Measurements from ENCODE around the gene SCAF4.
"Not testable (repeated sequence)": the region's sequence is repeated elsewhere in the genome, so short reads cannot be mapped to it uniquely, and the experiment has no call there.

Gene SCAF4

GRCh38 chr21:31673321-31673912 is 58.5 kb downstream of the SCAF4 start:
- DNase-seq (ENCODE audit: low read depth): no peak

- DNase-seq (ENCODE audit: low read depth): no peak
Observed at GRCh38 chr21:31671931-31672330, 60.0 kb downstream of the SCAF4 start.

- DNase-seq (ENCODE audit: low read depth): no peak
Observed at GRCh38 chr21:31671146-31671716, 60.7 kb downstream of the SCAF4 start.

- no peak for DNase-seq (ENCODE audit: low read depth)
Observed at GRCh38 chr21:31670070-31670469, 61.8 kb downstream of the SCAF4 start.

GRCh38 chr21:31668651-31669491 is 63.0 kb downstream of the SCAF4 start:
- no peak for DNase-seq (ENCODE audit: low read depth)

- no peak for DNase-seq (ENCODE audit: low read depth)
Observed at GRCh38 chr21:31667639-31668038, 64.3 kb downstream of the SCAF4 start.

GRCh38 chr21:31667132-31667531 is 64.8 kb downstream of the SCAF4 start:
- no peak for DNase-seq (ENCODE audit: low read depth)

GRCh38 chr21:31666445-31667010 is 65.4 kb downstream of the SCAF4 start:
- no peak for DNase-seq (ENCODE audit: low read depth)

- DNase-seq (ENCODE audit: low read depth): not testable (repeated sequence)
Observed at GRCh38 chr21:31665869-31666268, 66.0 kb downstream of the SCAF4 start.

- no peak for DNase-seq (ENCODE audit: low read depth)
Observed at GRCh38 chr21:31665397-31665796, 66.5 kb downstream of the SCAF4 start.

GRCh38 chr21:31663584-31664249 is 68.2 kb downstream of the SCAF4 start:
- no peak for DNase-seq (ENCODE audit: low read depth)

- no peak for DNase-seq (ENCODE audit: low read depth)
Observed at GRCh38 chr21:31660591-31660990, 71.3 kb downstream of the SCAF4 start.

- DNase-seq (ENCODE audit: low read depth): no peak
Observed at GRCh38 chr21:31660259-31660565, 71.7 kb downstream of the SCAF4 start.

- peak; percentile 94 for DNase-seq (ENCODE audit: low read depth)
Observed at GRCh38 chr21:31659536-31660258, 72.2 kb downstream of the SCAF4 start, which contains the start of gene SOD1. Gene SOD1, plus strand, starts transcription at chr21:31659693. Its CDS starts 77 bp downstream, at chr21:31659770.

- DNase-seq (ENCODE audit: low read depth): no peak
Observed at GRCh38 chr21:31659286-31659535, 72.7 kb downstream of the SCAF4 start.

GRCh38 chr21:31658053-31658452 is 73.9 kb downstream of the SCAF4 start:
- DNase-seq (ENCODE audit: low read depth): no peak

GRCh38 chr21:31656199-31657095 is 75.5 kb downstream of the SCAF4 start:
- peak; percentile 36 for DNase-seq (ENCODE audit: low read depth)

- not testable (repeated sequence) for DNase-seq (ENCODE audit: low read depth)
Observed at GRCh38 chr21:31654821-31655580, 76.9 kb downstream of the SCAF4 start.

GRCh38 chr21:31654340-31654739 is 77.6 kb downstream of the SCAF4 start:
- DNase-seq (ENCODE audit: low read depth): no peak

- DNase-seq (ENCODE audit: low read depth): not testable (repeated sequence)
Observed at GRCh38 chr21:31651491-31651890, 80.4 kb downstream of the SCAF4 start.
